CD4-positive, alpha-beta T cell (primary cell): ENCODE results near the gene C20orf141. TPM values are rescaled to one million over a fixed set of nuclear protein-coding genes. Genes with fewer than 3 reads are reported as not detected.

ENCODE experiments used
- ATAC-seq: fragments of 200-7000 bp; cut with Tn5 transposase; one replicate; pipeline ENCODE4 v1.10.0; 2022; ENCODE audit warnings: mild to moderate bottlenecking; ENCODE audit not compliant: poor library complexity
- CTCF ChIA-PET: fragments of 350-600 bp; sonication (Branson Sonifier 250); formaldehyde crosslinking; loops from one replicate; lab custom pipeline; 2021; ENCODE audit warnings: antibody characterized with exemption, inconsistent platforms; lab: Charles Lee
- POLR2A ChIA-PET: fragments of 350-600 bp; sonication (Branson Sonifier 250); formaldehyde crosslinking; loops from one replicate; lab custom pipeline; 2021; ENCODE audit warnings: antibody characterized with exemption, inconsistent platforms; lab: Charles Lee
- DNase-seq, 14 experiments: peaks; one replicate each; pipeline ENCODE4 v3.0.0-alpha.2; 2013 to 2020; ENCODE audit warnings: mixed read lengths in 2 of 14
- H3K27ac ChIP-seq, 2 donors: one replicate each; pipeline versions ENCODE4 v1.5.1 to v1.7.0; 2013; ENCODE audit warnings: low read length in 2 of 2, low read depth in 1 of 2, mild to moderate bottlenecking in 1 of 2
- H3K27me3 ChIP-seq, 2 experiments: 1 replicate in 1 of 2; 2 replicates in 1 of 2; pipeline versions ENCODE4 v1.6.1 to v1.7.0; 2013; ENCODE audit warnings: low read length in 2 of 2, control low read depth in 1 of 2, mild to moderate bottlenecking in 1 of 2, moderate library complexity in 1 of 2; ENCODE audit not compliant: insufficient read depth in 2 of 2, control insufficient read depth in 1 of 2
- H3K36me3 ChIP-seq: one replicate; pipeline ENCODE4 v1.6.1; 2013; ENCODE audit warnings: low read length, control low read depth; ENCODE audit not compliant: insufficient read depth
- H3K4me1 ChIP-seq: one replicate; pipeline ENCODE4 v1.6.1; 2013; ENCODE audit warnings: low read length, control low read depth; ENCODE audit not compliant: insufficient read depth
- H3K4me3 ChIP-seq: one replicate; pipeline ENCODE4 v1.5.1; 2013; ENCODE audit warnings: mild to moderate bottlenecking, low read length, moderate library complexity
- H3K9me3 ChIP-seq, 2 experiments: 1 replicate in 1 of 2; 2 replicates in 1 of 2; pipeline versions ENCODE4 v1.6.1 to v1.7.0; 2013; ENCODE audit warnings: low read length in 2 of 2, mild to moderate bottlenecking in 2 of 2, control low read depth in 1 of 2, moderate library complexity in 1 of 2; ENCODE audit not compliant: control insufficient read depth in 1 of 2, insufficient read depth in 1 of 2
- H3K27ac Mint-ChIP-seq: one replicate; pipeline ENCODE4 v1.8.0; 2020; ENCODE audit warnings: mixed read lengths
- H3K27me3 Mint-ChIP-seq: one replicate; pipeline ENCODE4 v1.8.0; 2021; ENCODE audit warnings: mixed read lengths
- H3K36me3 Mint-ChIP-seq: one replicate; pipeline ENCODE4 v1.8.0; 2021; ENCODE audit warnings: low read depth, mixed read lengths
- H3K4me1 Mint-ChIP-seq: one replicate; pipeline ENCODE4 v1.8.0; 2021; ENCODE audit warnings: low read depth, mixed read lengths
- H3K4me3 Mint-ChIP-seq: one replicate; pipeline ENCODE4 v1.8.0; 2020; ENCODE audit warnings: mild to moderate bottlenecking, mixed read lengths
- H3K9me3 Mint-ChIP-seq: one replicate; pipeline ENCODE4 v1.8.0; 2020; ENCODE audit warnings: mixed read lengths
- intact Hi-C, 2 experiments: fragments of 100-400 bp; cut with DNase I in 1 of 2; cut with micrococcal nuclease in 1 of 2; formaldehyde crosslinking; loops; one replicate each; pipeline versions ENCODE4 v1.15.1 to v1.9.0; 2023 to 2025; cut with DNase I, micrococcal nuclease
- total RNA-seq, 174 experiments: library from RNA in 2 of 174; stranded (reverse) in 2 of 174; gene quantifications; one replicate each; pipeline ENCODE4 v1.2.3 and lab custom pipeline; 2021 to 2026
- TF ChIP-seq, protein P1 (sequence below): fragments of 200-600 bp; IDR thresholded peaks from one replicate; pipeline ENCODE4 v1.8.0; 2022; ENCODE audit warnings: antibody characterized with exemption, mild to moderate bottlenecking

The C20orf141 gene
- total RNA-seq, 2 experiments from 2014 or later = not detected

DNA sequence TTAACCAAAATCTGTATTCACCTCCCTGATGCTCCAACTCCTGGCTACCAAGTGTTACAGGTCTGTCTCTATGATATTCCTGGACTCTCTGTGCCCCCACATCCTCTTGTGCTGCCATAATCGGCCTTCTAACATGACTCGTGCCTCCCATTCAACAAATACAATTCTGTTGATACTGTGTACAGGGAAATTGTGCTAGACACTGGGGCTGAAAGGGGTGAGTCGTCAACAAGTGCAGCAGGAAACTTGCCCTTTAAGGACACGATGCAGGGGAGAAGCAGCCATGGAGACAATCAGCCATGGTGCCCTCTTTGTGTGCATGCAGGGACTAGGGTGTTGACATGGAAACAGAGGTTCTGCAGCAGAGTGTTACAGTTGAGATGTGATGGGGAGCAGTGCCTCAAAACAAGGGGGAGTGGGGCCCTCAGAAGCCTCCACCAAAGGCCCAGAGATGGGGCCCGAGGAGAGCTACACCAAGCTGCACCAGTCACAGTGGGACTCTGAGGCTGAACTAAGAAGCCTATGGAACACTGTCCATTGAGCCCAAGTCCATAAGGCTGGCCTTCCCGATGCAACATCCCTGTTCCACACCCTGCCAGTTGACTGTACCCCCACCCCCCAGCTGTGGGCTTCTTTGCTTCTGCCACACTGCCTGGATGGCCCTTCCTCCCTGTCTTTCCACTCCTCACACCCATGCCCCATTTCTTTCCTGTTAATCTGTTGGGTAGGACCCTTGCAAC, 22.6 kb downstream of the C20orf141 start:
- POLR2A ChIA-PET = no interaction called here
- no peaks in the 10 kb centered on the region for H3K9me3 ChIP-seq
- TF ChIP-seq, protein P1, sequence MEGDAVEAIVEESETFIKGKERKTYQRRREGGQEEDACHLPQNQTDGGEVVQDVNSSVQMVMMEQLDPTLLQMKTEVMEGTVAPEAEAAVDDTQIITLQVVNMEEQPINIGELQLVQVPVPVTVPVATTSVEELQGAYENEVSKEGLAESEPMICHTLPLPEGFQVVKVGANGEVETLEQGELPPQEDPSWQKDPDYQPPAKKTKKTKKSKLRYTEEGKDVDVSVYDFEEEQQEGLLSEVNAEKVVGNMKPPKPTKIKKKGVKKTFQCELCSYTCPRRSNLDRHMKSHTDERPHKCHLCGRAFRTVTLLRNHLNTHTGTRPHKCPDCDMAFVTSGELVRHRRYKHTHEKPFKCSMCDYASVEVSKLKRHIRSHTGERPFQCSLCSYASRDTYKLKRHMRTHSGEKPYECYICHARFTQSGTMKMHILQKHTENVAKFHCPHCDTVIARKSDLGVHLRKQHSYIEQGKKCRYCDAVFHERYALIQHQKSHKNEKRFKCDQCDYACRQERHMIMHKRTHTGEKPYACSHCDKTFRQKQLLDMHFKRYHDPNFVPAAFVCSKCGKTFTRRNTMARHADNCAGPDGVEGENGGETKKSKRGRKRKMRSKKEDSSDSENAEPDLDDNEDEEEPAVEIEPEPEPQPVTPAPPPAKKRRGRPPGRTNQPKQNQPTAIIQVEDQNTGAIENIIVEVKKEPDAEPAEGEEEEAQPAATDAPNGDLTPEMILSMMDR = no peak
- H3K36me3 Mint-ChIP-seq = peaks cover 28% of the 10 kb centered on the region
- DNase-seq (no peak), ATAC-seq (no peak)
- peak overlapping the region; percentile 62 for H3K4me3 Mint-ChIP-seq
- no peaks in the 10 kb centered on the region for H3K27me3 Mint-ChIP-seq
- H3K36me3 ChIP-seq = peaks cover 6% of the 10 kb centered on the region
- peaks cover 31% of the 10 kb centered on the region for H3K4me1 ChIP-seq
- no peaks in the 10 kb centered on the region for H3K27me3 ChIP-seq
- H3K27ac ChIP-seq = no peak overlapping the region
- no peaks in the 10 kb centered on the region for H3K9me3 Mint-ChIP-seq
- CTCF ChIA-PET = no interaction called here
- intact Hi-C loops = loop anchor here in 1 of 2 experiments (5.0 kb wide), 2 partner anchors 90 to 180 kb away; no protein-coding TSS in a partner anchor
- no peak overlapping the region for H3K27ac Mint-ChIP-seq
- no peak overlapping the region for H3K4me3 ChIP-seq
- peaks cover 26% of the 10 kb centered on the region for H3K4me1 Mint-ChIP-seq

- H3K4me1 ChIP-seq = peaks cover 31% of the 10 kb centered on the region
- peak overlapping the region; percentile 68 for H3K4me3 Mint-ChIP-seq
- H3K9me3 ChIP-seq = no peaks in the 10 kb centered on the region
- peak overlapping the region; percentile 42 for H3K27ac Mint-ChIP-seq
- no peak for DNase-seq
- CTCF ChIA-PET = no interaction called here
- H3K36me3 Mint-ChIP-seq = peaks cover 28% of the 10 kb centered on the region
- intact Hi-C loops = loop anchor here in 1 of 2 experiments (5.0 kb wide), 2 partner anchors 91 to 181 kb away; no protein-coding TSS in a partner anchor
- H3K27ac ChIP-seq = no peak overlapping the region
- peaks cover 6% of the 10 kb centered on the region for H3K36me3 ChIP-seq
- peaks cover 32% of the 10 kb centered on the region for H3K4me1 Mint-ChIP-seq
- no peak overlapping the region for H3K4me3 ChIP-seq
- H3K27me3 Mint-ChIP-seq = no peaks in the 10 kb centered on the region
- POLR2A ChIA-PET = interaction anchor here (1.0 to 1.1 kb wide), 2 partner anchors 16 to 368 kb away, joined by 3 read pairs; partner anchors contain the start of gene SNRPB
- TF ChIP-seq, protein P1 = no peak
- no peaks in the 10 kb centered on the region for H3K27me3 ChIP-seq
- no peak for ATAC-seq
- H3K9me3 Mint-ChIP-seq = no peaks in the 10 kb centered on the region
These were observed 23.5 kb downstream of the C20orf141 start for GRCh38 chr20:2838170-2838797.

DNA sequence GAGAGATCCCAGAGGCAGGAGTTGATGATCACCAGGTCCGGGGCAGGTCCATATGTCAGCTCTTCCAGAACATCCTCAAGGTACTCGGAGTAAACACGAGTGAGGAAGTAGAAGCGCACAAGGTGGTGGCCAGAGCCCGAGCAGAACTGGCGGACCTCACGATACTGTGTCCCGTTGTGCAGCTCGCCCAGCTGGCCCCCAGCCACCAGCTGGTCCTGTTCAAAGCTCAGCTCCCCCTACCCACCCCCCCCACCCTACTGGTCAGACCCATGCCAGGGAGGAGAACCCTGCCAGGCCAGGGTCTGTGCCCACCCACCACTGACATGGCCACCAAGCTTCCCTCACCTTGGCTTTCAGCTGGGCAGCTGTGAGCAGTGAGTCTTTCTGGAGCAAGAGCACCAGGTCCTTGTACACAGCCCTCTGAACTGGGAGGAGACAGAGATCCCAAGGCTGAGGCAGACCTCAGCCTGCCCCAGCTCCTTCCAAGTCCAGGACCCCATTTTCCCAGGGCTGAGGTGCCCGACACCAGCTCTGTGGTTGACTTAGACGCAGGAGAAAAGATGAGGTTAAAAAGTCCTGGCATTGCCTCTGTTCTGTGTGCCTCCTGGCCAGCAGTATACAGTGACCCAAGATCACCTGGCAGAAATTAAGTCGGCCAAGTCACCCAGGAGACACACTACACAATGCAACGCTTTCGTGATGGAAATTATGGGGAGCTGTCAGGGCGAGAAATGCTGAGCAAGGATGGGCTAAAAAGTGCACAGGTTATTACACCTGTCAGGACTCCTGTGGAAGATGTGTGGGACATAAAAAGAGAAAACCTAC, 24.3 kb downstream of the C20orf141 start:
- DNase-seq = no peak
- H3K9me3 ChIP-seq = no peaks in the 10 kb centered on the region
- Mint-ChIP-seq H3K27me3 (no peaks in the 10 kb centered on the region), H3K4me3 (peak overlapping the region; percentile 80), H3K36me3 (peaks cover 28% of the 10 kb centered on the region), H3K27ac (peak overlapping the region; percentile 75), H3K4me1 (peaks cover 40% of the 10 kb centered on the region), H3K9me3 (no peaks in the 10 kb centered on the region)
- H3K27ac ChIP-seq = no peak overlapping the region
- H3K4me3 ChIP-seq = no peak overlapping the region
- TF ChIP-seq, protein P1 = no peak
- H3K4me1 ChIP-seq = peaks cover 31% of the 10 kb centered on the region
- no peak for ATAC-seq
- H3K27me3 ChIP-seq = no peaks in the 10 kb centered on the region
- peaks cover 6% of the 10 kb centered on the region for H3K36me3 ChIP-seq
- intact Hi-C loops = loop anchor here in 1 of 2 experiments (5.0 kb wide), 2 partner anchors 92 to 182 kb away; no protein-coding TSS in a partner anchor
- POLR2A ChIA-PET = interaction anchor here (1.0 to 2.3 kb wide), 12 partner anchors 8 to 368 kb away, joined by 3 to 19 read pairs (median 6); partner anchors contain the start of genes NOP56, PTPRA and SNRPB
- CTCF ChIA-PET = interaction anchor here (2.5 kb wide), 1 partner anchor 34 kb away, joined by 7 read pairs; the partner anchor contains the start of gene PTPRA
